GM18870 (cell line): Measurements from ENCODE around the gene RFLNA.

Source experiments
- ATAC-seq: cut with Tn5 transposase; IDR thresholded peaks from one replicate; pipeline ENCODE4 v1.9.1; 2021; ENCODE audit warnings: moderate library complexity; ENCODE audit not compliant: unreplicated experiment

Gene RFLNA

DNA sequence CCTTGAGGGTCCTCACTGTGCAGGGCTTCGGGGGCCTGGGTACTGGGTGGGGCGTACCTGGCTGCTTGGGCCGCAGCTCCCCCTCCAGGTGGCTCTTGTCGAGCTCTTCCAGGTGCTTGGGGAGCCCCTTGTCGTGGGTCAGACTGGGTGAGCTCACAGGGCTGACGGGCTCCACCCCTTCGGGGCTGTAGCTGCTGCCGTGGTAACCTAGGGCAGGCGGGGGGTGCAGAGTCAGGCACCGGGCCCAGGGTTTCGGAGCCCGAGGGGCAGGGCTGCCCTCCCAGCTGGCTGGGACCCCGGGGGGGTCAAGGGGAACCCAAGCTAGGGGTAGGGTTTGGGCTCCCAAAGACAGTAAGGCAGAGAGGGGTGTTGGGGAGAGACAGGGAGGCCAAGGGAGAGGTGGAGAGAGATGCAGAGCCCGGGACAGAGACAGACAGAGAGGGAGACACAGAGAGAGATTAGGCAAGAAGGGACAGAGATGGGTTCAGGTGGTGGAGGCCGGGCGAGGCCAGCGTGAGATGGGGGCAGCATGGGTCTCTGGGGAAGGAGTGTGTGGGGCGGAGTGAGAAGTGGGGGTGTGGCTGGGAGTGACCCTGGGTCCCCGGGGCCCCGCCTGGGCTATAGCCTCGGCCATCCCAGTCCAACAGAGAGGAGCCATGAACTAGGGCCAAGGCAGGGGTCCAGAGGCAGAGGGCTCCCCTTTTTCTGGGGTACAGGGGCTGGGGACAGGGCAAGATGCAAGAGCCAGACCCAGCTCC is 40.7 kb downstream of the RFLNA start:
- no peak for ATAC-seq

DNA sequence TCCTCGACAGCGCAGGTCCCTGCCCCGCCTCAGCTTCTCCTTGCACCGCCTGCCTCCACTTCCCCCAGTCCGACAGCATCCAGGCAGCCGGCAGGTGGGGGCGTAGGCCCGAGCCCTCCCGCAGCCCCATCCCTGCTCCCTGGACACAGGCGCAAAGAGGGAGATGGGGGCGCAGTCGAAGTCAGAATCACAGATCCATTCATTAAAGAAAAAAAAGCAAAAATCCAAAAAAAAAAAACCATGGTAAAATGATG is 41.2 kb downstream of the RFLNA start:
- ATAC-seq: no peak

DNA sequence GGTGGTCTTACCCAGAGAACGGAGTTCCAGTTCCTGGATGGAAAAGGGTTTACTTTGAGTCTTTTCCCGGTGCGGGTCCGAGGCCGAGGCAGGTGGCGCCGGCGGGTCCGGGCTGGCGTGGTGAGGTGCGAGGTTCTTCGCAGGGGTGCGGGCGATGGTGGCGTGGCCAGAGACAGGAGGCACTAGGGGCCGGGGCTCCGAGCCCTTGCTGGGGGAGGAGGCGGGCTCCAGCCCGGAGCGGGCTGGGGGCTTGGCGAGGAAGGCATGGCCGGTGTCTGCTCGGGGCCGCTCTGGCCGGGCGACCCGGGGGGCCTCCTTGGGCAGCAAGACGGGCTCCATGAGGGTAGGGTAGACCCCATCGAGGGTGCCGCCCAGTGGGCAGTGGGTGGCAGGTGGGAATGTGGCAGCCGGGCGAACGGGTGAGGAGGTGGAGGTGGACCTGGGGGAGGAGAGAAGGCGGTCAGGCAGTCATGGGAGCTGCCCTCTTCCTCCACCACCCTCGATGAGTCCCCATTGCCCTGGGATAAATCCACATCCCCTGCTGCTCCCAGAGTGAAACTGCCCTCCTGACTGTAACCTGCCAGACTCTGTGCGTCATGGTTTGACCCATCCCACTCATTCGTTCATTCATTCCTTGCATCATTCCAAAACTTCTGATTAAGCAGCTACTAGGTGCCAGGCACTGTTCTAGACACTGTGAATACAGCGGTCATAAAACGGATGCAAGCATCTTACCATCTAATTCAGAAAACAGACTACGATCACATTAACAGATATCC is 42.0 kb downstream of the RFLNA start:
- ATAC-seq: no peak

DNA sequence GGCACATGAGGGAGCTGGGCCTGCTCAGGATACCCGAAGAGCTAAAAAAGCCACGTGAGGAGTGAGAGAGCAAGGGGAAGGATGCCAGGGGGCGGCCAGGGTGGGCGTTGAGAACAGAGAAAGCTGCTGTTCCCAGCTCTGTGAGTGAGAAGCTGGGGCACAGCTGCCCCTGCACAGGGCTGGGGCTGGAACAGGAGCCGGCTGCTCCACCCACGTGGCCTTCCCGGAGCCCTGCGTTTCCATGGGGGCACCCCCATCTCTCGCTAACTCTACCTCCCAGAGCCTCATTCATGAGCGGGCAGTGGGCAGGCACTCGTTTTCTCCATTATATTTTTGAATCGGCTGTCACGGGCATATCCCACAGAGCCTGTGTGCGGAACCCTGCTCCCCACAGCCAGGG is 42.7 kb downstream of the RFLNA start:
- ATAC-seq: no peak

DNA sequence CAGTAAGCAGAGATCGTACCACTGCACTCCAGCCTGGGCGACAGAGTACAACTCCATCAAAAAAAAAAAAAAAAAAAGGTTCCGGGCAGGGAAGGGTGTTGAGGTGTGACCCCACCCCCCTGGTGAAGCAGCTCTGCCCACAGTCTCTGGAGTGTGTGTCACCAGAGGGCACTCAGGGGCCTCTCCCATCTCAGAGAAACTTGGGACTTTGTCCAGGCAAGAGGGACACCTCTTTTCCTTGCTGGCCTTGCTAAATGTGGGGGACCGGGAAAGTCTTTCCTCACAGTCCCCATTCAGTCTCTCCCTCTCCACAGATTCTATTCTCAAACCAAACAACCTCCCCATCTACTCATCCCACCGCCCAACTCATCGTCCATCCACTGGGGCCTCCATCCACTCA is 43.6 kb downstream of the RFLNA start:
- ATAC-seq: no peak

DNA sequence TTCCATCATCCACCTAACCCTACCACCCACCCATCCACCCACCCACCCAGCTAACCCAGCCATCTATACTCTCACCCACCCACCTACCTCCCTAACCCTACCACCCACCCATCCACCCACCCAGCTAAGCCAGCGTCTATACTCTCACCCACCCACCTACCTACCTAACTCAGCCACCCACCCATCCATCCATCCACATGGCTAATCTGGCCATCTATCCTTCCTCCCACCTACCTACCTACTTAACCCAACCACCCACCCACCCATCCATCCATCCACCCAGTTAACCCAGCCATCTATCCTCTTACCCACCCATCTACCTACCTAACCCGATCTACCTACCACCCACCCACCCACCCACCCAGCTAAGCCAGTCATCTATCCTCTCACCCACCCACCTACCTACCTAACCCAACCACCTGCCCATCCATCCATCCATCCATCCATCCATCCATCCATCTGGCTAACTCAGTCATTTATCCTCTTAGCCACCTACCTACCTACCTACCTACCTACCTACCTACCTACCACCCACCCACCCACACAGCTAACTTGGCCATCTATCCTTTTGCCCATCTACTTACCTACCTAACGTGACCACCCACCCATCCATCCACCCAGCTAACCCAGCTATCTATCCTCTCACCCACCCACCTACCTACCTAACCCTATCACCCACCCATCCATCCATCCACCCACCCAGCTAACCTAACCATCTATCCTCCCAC is 44.1 kb downstream of the RFLNA start:
- no peak for ATAC-seq

DNA sequence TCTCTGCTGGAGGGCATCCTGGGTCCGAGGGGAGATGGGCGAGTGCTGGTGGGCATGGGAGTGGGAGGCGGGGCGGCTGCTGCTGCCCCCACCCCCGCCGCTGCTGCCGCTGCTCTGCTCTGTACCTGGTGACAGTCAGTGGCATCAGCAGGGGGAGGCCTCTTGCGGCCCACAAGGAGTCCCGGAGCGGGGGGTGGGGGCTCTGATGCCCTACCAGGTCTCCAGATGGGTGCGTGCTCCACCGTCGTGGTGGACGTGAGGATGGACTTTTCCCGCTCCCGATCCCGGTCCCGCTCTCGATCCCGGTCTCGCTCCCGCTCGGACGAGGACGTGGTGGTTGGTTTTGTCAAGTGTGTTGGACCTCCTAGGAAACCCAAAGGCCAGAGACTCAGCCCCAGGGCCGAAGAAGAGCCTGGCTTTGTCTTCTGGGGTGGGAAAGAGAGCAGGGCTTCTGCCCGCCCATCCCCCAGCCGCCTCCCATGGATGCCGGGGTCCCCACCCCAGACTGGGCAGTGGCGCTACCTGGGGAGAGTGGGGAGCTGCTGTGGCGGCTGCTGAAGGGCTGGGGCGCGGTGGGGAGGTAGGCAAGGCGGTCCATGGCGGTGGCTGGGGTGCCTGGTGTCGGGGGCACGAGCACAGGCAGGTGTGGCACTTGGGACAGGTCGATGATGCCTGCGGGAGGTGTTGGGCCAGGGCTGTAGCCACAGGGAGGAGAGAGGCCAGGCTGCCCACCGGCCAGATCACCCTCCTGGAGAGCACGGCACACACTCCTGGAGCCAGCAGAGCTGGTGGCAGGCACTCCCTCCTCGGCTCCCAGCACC is 45.4 kb downstream of the RFLNA start:
- no peak for ATAC-seq

DNA sequence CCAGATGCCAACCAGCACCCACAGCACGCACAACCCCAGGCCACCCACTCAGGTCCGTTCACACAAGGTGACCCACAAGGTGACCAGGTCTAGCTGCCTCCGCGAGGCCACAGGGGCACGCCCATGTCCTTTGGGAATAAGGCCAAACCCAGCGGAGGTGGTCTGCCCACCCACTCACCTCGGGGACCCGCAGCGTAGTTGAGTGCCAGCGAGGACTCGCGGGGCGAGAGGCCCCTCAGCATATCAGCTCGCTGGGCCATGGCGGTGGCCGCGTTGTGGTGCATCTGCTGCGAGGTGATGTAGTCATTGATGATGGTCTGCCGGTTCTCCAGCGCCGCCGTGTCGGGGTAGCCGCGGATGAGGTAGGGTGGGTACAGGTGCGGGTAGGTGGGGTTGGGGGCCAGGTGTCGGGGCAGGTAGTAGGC is 46.8 kb downstream of the RFLNA start:
- ATAC-seq: no peak

DNA sequence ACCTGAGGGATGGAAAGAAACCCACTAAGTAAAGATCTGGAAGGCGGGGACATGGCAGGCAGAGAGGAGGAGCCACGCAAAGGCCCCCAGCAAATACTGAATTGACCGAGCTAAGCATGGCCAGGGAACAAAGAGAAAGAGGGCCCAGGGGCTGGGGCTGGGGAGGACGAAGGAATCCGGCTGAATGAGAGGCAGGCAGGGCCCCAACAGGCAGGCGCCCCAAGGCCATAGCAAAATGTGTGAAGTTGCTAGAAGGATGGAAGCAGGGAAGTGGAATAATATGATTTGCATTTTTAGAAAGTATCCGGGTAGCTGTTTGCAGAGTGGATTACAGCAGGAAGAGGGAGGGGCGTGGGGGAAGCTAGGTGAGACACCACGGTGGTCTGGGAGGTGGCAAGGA is 49.1 kb downstream of the RFLNA start:
- no peak for ATAC-seq

DNA sequence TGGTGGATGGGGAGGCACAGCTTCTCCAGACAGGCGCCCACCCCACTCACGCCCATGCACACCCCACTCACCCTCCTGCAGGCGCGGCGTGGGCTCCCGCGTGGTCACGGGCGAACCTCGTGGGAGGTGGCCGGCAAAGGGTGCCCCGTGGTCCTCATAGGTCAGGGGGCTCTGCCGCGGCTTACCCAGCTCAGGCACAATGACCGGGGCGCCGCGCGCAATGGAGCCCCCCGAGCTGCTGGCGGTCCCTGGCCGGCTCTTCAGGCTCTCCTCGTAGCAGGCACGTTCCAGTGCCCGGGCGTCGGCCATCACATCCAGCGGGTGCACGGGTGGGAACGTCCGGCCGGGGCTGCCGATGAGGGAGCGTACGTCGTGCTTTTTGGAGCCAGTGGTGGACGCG is 49.6 kb downstream of the RFLNA start:
- ATAC-seq: no peak

DNA sequence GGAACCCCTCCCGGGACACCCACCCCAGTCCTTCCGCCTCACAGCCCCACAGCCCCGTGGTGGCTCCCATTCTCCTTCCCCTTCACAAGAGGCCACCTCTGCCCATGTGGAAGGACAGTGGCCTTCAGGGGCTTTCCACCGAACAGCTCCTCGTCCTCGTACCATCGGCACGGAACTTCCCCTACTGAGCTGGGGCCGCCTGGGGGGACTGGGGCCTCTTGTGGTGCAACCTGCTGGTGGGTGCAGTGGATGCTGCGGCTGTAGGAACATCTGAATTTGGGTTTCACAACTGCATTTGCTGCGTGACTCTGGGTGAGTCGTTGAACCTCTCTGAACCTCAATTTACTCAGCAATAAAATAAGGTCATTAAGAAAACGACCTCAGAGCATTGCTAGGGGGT is 50.9 kb downstream of the RFLNA start:
- no peak for ATAC-seq

DNA sequence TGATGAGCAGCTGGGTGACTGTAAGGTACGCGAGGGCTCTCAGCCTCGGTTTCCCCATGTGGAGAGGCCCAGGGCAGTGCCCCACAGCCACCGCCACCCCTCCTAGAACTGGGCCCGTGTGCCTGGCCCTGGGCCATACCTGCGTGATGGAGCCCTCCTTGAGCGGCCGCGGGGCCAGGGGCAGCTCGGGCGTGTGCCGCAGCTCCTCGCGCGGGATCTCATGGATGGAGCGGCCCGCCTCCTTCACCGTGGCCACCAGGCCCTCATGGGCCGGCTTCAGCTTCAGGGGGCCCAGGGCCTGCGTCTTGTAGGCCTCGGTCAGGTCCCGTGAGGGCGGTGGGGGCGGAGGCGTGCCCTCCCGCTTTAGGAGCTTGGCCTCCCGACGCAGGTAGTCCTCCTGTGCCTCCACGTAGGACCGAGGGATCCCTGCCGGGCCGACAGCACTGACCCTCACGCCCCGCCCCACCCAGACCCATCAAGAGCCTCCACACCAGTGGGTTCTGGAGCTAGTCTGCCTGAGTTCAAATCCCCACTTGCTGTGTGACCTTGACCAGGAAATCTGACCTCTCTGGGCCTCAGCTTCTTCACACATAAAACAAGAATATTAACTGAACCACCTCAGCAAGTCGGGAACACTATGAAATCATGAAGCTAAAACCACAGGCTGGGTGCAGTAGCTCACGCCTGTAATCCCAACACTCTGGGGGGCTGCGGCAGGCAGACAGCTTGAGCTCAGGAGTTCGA is 51.7 kb downstream of the RFLNA start:
- no peak for ATAC-seq

DNA sequence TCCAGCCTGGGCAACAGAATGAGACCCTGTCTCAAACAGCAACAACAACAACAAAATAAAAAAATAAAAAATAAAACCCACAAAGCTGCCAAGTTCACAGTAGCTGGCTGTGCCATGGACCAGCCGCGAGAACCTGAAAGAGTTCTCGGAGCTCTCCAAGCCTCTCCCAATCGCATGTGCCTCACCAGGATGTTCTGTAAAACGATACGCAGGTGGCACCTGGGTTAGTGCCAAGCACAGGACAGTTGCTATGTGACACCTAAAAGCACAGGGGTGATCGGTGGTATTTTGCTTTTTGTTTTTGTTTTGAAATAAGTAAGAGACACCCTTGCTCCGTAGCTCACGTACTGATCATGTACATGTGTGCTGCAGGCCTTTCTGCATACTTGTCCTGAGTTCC is 52.4 kb downstream of the RFLNA start:
- no peak for ATAC-seq

DNA sequence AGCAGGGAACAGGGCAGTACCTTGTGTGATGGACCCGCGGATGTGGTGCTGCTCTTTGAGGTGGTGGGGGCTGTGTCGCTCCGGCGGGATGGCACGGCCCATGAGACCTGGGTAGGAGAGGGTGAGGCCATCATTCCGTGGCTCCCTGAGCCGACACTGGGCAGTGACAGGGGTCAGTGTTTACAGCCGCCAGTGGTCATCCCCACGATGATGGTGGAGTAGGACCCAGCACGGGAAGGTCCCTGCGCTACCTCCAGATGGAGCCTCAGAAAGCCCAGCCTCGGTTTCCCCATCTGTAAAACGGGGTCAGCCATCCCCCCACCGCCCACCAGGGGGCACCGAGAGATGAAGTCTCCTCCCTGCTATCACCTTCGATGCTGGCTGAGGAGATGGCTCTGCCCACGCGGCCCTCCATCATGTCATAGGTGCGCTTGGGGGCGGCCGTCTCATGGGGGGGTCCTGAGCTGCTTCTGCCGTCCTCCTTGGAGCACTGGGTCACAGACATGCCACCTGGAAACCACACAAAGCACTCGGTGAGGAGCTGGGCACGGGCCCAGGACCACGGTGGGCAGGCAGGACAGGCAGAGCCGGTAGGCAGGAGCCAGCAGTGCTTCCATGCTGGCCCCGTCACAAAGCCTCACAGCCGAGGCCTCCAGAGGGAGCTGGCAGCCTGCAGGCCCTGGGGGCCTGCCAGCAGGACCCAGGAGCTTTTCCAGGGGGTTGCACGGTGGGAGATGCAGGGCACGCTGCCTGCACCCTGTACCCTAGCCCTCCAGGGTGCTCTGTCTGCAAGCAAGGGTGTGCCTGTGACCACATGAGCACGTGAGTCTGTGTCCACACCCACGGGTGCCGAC is 53.1 kb downstream of the RFLNA start:
- no peak for ATAC-seq

DNA sequence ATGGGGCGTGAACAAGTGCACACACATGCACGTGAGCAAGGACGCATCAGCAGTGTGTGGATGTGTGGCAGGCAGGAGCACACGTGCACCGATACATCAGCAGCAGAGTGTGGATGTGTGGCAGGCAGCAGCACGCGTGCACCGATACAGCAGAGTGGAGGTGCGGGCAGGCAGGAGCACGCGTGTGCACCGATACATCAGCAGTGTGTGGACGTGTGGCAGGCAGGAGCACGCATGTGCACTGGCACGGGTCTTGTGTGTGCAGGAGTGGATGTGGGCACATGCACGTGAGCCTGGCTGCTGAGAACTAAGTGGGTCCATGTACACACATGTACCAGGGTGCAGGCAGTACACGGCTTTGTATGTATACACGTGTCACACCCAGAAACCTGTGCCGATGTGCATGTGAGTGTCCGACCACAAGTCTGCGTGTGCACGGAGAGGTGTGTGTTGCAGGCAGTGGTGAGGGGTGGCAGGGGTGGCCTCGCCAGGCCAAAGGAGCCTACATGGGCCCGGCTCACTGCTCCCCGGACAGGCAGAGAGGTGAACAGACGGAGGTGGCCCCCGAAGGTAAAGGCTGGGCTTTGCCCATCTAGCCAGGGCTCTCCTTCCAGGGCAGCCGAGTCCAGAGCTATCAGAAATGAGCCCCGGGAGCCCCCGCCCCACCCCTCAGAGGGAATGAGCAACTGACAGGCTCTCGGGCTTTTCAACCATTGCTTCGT is 53.9 kb downstream of the RFLNA start:
- ATAC-seq: no peak

DNA sequence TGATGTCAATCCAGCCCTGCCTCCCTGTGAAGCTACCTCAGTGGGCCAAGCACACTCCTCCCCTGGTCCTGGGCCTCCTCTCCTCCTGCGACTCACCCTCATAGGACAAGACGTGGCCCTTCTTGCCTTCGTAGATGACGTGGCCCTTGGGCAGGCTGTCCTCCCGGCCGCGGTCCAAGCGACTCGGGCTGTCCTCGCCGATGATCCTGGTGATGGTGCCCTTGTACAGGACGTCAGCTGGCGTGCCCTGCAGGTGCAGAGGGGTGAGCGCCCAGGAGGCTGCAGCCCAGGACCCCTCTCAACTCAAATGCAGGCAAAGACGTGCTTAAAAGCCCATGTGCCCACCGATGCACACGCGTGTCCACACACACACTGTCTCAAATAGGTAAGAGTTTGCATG is 55.6 kb downstream of the RFLNA start:
- no peak for ATAC-seq

DNA sequence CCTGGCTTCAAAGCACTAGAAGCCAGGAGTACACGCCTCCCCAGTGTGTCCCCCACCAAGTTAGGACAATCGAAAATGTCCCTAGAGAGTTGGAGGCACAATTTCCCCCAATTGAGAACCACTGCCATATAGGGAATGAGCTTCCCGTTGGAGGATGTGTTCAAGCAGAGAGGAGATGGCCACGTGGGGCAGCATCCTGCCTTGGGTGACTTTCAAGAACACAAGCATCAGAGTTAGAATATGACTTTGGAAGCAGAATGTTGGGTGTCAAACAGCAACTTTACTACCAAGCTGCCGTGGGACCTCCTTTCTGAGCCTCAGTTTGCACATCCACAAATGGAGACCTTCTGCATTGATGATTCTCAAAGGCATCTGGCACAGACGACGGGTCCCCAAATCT is 56.5 kb downstream of the RFLNA start:
- no peak for ATAC-seq

DNA sequence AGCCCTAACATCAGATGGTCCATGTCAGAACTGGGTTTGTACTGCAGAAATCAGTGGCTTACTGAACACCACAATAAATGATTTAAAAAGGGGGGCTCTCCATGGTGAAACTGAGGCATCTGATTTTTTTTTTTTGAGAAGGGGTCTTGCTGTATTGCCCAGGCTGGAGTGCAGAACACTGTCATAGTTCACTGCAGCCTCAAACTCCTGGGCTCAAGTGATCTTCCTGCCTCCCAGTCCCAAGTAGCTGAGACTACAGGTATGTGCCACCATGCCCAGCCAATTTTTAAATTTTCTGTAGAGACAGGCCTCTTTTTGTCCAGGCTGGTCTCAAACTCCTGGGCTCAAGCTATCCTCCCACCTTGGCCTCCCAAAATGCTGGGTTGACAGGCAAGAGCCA is 57.4 kb downstream of the RFLNA start:
- ATAC-seq: no peak

DNA sequence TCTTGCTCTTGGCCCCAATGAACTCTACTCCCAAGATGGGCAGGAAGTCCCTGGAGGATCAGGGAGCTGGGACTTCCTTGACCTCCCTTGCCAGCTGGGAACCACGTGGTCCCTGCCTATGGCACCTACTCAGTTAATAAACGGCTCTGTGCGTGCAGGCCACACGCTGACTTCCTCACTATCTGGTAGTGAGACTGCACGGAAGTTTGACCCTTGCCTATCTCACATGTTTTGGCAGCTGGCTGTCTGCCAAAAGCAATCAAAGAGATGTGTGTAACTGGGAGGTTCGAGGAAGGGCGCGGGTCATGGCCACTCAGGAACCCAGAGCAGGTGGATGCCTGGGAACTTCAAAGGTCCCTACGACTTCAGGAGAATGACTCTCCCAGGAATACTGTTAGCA is 57.9 kb downstream of the RFLNA start:
- no peak for ATAC-seq
